NT2/D1 (cell line): ENCODE data around the gene CLSTN2.

ENCODE experiments used
- SUZ12 ChIP-seq: IDR thresholded peaks from 2 replicates; pipeline ENCODE4 v1.6.1; 2011; ENCODE audit not compliant: insufficient read length, insufficient read depth; ENCODE audit errors: extremely low read depth
- YY1 ChIP-seq: IDR thresholded peaks from 2 replicates; pipeline ENCODE4 v1.6.1; 2011; ENCODE audit not compliant: insufficient read length, insufficient read depth

- TF ChIP-seq YY1 (no peak), SUZ12 (no peak)
Measured at GRCh38 chr3:139957844-139958243, 22.9 kb downstream of the CLSTN2 start.
